SK-N-MC (cell line): ENCODE results near the gene IRF4.

Source experiments
- DNase-seq: peaks from one replicate; pipeline ENCODE4 v3.0.0-alpha.2; 2011; ENCODE audit warnings: low read depth, low spot score
- H3K27ac ChIP-seq: fragments of 200-600 bp; sonication (generic); 2 replicates; pipeline ENCODE4 v1.5.1; 2016; ENCODE audit warnings: mixed run types
- H3K36me3 ChIP-seq: fragments of 200-600 bp; sonication (generic); 2 replicates; pipeline ENCODE4 v1.6.1; 2017; ENCODE audit warnings: antibody characterized with exemption, low read length, mixed read lengths; ENCODE audit not compliant: insufficient read depth
- H3K4me3 ChIP-seq: fragments of 200-600 bp; sonication (generic); 2 replicates; pipeline ENCODE4 v1.5.1; 2016
- H3K9ac ChIP-seq: fragments of 200-600 bp; sonication (generic); 2 replicates; pipeline ENCODE4 v1.8.0; 2017; ENCODE audit warnings: mixed run types, mixed read lengths; ENCODE audit not compliant: insufficient read length
- H3K9me3 ChIP-seq: fragments of 200-600 bp; sonication (generic); 2 replicates; pipeline ENCODE4 v1.6.1; 2017; ENCODE audit warnings: low read depth, mild to moderate bottlenecking, antibody characterized with exemption, low read length, moderate library complexity, mixed read lengths
- EZH2 ChIP-seq: fragments of 200-600 bp; sonication (generic); IDR thresholded peaks from one replicate; pipeline ENCODE4 v1.6.1; 2017; ENCODE audit warnings: antibody characterized with exemption
- FOXP2 ChIP-seq: optimal IDR thresholded peaks from 2 replicates; pipeline ENCODE3; 2011; ENCODE audit warnings: mild to moderate bottlenecking, moderate library complexity; ENCODE audit not compliant: insufficient read depth; ENCODE audit errors: extremely low read length, control extremely low read depth
- POLR2AphosphoS5 ChIP-seq: IDR thresholded peaks from 2 replicates; pipeline ENCODE4 v1.6.1; 2012; ENCODE audit warnings: mild to moderate bottlenecking, low read depth, low read length, borderline replicate concordance

Gene IRF4

DNA sequence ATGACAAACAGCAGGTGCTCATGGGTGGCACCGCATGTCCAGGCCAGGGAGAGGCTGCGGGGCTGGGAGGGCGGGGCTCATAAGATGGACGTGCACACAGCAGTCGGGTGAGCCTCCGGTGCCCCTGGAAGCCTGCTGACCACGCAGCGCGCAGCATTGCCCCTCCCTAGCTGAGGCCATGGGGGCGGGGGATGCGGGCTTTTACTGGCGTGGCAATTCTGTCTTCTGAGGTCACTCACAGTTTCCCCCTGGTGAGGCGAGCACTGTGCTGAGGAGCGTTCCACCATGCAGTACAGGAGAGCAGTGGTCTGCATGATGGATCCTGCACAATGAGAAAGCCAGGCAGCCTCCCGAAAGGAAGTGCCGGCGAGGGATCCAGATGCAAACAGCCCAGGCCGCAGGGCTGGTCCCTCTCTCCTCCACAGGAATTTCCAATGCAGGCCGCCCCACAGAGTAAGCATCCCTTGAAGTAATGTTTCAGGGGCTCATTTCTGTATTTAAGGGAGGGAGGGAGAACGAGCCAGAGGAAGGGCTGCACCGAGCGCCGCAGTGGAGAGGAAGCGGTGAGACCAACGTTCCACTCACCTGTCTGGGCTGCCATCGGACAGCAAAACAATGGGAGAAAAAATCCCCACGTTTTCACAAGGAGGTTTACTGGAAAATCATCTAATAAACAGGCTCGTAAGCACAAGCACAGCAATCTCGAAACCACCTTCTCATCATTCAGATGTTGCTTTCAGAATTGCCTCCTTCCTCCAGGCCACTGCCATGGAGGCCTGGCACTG, 56.0 kb downstream of the IRF4 start:
- no peaks in the 10 kb centered on the region for H3K36me3 ChIP-seq
- no peaks in the 10 kb centered on the region for H3K9me3 ChIP-seq
- H3K27ac ChIP-seq, result no peak overlapping the region
- no peak overlapping the region for H3K9ac ChIP-seq
- TF ChIP-seq EZH2 (no peak), FOXP2 (no peak), POLR2AphosphoS5 (no peak)
- DNase-seq, result no peak
- H3K4me3 ChIP-seq, result no peak overlapping the region

DNA sequence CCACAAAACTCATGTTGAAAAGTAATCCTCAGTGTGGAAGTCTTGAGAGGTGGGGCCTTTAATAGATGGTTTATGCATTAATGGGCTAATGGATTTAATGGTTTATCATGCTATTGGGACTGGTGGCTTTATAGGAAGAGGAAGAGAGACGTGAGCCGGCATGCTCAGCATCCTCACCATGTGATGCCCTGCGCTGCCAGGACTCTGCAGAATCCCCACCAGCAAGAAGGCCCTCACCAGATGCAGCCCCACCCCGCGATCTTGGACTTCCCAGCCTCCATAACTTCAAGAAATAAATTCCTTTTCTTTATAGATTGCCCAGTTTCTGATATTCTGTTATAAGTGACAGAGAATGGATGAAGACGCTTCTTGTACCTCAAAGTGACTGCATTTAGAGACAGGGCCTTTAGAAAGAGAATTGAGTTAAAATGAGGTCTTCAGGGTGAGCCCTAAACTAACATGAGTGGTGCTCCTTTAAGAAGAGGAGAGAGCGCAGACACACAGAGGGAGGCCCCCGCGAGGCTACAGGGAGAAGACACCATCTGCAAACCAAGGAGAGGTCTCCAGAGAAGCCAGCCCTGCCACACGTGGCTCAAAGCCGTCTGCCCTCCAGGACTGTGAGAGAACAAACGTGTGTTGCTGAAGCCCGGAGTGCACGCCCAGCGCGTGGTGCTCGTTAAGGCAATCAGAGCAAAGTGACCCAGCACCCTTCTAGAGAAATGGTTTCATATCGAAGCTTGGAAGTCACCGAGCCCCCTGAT, 56.9 kb downstream of the IRF4 start:
- DNase-seq, result no peak
- Histone ChIP-seq H3K9me3 (no peaks in the 10 kb centered on the region), H3K9ac (no peak overlapping the region), H3K4me3 (no peak overlapping the region), H3K36me3 (no peaks in the 10 kb centered on the region), H3K27ac (no peak overlapping the region)
- TF ChIP-seq POLR2AphosphoS5, result no peak
- no peak for TF ChIP-seq EZH2
- TF ChIP-seq FOXP2, result no peak

DNA sequence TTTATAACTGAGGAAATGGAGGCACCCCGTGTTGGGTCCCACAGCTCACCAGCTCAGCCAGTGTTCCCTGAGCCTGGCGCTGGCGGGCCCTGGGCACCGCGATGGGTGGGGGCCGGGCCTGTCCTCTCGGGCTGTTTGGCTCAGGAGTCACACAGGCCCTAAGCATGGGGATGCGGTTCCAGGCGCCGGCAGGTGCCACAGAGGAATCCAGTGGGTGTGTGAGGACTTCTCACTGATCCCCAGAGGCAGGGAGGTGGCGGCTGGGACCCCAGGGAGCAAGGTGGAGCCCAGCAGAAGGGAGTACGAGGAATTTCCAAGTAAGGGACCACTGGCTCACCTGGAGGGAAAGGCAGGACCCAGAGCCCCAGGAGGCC, 57.5 kb downstream of the IRF4 start:
- no peaks in the 10 kb centered on the region for H3K36me3 ChIP-seq
- H3K9me3 ChIP-seq, result no peaks in the 10 kb centered on the region
- H3K9ac ChIP-seq, result no peak overlapping the region
- DNase-seq, result no peak
- no peak overlapping the region for H3K4me3 ChIP-seq
- no peak for TF ChIP-seq FOXP2
- TF ChIP-seq POLR2AphosphoS5, result no peak
- TF ChIP-seq EZH2, result no peak
- H3K27ac ChIP-seq, result no peak overlapping the region

DNA sequence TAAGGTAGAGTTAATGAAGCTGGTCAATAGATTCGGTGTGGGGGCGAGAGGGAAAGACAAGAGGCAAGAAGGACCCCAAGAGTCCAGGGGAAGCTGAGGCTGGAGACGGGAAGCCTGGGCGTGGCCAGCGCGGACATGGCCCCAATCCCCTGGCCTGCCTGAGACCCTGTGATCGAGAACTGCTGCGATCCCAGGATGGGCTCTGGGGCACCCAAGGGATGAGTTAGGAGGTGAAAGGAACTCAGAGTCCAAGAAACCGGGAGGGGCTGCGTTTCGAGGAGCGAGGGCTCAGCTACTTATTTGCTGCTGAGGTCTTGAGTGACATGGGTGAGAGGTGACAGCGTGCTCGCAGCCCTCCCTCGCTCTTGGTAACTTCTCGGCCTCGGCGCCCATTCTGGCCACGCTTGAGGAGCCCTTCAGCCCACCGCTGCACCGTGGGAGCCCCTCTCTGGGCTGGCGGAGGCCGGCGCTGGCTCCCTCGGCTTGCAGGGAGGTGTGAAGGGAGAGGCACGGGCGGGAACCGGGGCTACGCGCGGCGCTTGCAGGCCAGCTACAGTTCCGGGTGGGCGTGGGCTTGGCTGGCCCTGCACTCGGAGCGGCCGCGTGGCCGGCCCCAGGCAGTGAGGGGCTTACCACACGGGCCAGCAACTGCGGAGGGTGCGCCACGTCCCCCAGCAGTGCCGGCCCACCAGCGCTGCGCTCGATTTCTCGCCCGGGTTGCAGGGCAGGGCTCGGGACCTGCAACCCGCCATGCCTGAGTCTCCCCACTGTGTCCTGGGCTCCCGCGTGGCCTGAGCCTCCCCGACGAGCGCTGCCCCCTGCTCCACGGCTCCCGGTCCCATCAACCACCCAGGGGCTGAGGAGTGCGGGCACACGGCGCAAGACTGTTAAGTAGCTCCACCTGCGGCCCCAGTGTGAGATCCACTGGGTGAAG, 58.2 kb downstream of the IRF4 start:
- no peak for DNase-seq
- Histone ChIP-seq H3K36me3 (no peaks in the 10 kb centered on the region), H3K9ac (no peak overlapping the region), H3K9me3 (no peaks in the 10 kb centered on the region), H3K4me3 (no peak overlapping the region), H3K27ac (no peak overlapping the region)
- no peak for TF ChIP-seq EZH2
- no peak for TF ChIP-seq FOXP2
- no peak for TF ChIP-seq POLR2AphosphoS5

DNA sequence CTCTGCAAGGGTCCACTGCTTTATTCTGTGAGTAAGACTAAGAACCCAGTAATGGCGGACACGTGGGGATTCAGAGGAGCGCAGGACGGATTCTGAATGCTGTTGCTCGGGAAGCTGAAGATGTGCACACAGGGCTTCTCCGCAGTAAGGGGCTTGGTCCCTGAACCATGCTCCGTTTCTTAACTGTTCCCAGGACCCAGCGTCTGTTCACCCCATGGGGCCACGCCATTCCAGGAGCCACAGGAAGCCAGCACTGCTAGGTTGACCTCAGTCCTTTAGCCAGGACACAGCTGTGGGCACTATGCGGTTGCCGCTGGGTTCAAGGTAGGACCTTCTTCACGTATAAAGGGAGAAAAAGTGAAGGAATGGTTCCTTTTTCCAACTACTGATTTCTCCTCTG, 59.8 kb downstream of the IRF4 start:
- TF ChIP-seq POLR2AphosphoS5 (no peak), EZH2 (no peak)
- DNase-seq, result no peak
- no peak overlapping the region for H3K27ac ChIP-seq

DNA sequence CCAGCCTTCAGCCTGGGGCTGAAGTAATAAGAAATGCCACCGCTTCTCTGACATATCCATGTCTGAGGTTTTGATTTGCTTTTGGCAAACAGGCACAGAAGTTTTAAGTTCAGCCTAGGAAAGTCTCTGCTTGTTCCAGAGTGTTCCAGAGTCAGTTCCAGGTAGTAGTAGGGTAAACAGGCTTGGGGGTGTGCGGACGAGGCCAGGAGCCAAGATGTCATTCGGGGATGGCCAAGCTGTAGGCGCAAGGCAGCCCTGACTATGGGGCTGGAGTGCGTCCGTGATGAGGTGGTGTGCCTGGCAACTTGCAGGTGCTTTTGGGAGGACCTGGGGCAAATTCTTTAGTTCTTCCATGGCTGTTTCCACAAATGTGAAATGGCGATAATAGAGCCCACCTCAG, 60.3 kb downstream of the IRF4 start:
- Histone ChIP-seq H3K9ac (no peak overlapping the region), H3K9me3 (no peaks in the 10 kb centered on the region), H3K4me3 (no peak overlapping the region), H3K36me3 (no peaks in the 10 kb centered on the region), H3K27ac (no peak overlapping the region)
- no peak for TF ChIP-seq POLR2AphosphoS5
- no peak for TF ChIP-seq FOXP2
- TF ChIP-seq EZH2, result no peak
- no peak for DNase-seq

More for the DNA sequence above, 59.8 kb downstream of the IRF4 start:
- no peaks in the 10 kb centered on the region for H3K36me3 ChIP-seq
- no peak overlapping the region for H3K4me3 ChIP-seq
- H3K9ac ChIP-seq, result no peak overlapping the region
- no peaks in the 10 kb centered on the region for H3K9me3 ChIP-seq

DNA sequence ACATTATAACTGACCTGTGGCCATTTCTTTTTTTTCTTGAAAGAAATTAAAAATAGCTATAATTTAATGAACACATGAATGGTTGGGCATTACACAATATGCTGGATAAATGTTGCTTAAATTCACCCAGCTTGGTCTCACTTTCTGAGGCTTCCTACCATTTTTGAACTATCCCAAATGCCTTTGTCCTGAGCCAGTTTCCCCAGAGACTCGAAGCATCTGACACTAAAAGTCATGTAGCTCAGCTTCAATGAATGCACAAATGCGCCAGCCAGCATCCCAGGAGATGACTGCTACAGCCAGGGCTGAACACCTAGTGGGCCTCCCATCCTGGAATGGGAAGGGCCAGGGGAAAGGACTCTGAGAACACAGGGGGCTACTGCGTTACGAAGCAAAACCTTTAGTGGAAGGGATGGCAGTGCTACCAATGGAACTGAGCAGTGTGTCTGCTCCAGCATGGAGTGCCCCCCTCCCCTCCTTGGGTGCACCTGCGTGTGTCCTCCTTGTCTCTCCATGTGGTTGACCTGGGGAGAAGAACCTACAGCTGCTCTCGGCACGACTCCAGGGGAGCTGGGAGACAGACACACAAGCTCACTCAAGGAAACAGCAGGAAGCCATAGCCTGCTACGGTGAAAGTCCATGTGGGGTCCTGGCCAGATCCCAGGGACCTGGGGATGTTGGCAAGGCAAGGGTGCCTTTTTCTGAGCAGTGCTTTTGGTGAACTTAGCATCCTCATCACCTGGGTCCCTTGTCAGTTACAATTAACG, 60.9 kb downstream of the IRF4 start:
- TF ChIP-seq EZH2, result no peak
- no peak for TF ChIP-seq POLR2AphosphoS5
- no peak for TF ChIP-seq FOXP2
- no peak overlapping the region for H3K4me3 ChIP-seq
- H3K27ac ChIP-seq, result no peak overlapping the region
- no peaks in the 10 kb centered on the region for H3K9me3 ChIP-seq
- no peaks in the 10 kb centered on the region for H3K36me3 ChIP-seq
- no peak overlapping the region for H3K9ac ChIP-seq
- no peak for DNase-seq
